Ureter (tissue), 1 donor: ENCODE results near the gene ARFGEF2. TPM values are rescaled to one million over a fixed set of nuclear protein-coding genes. Genes with fewer than 3 reads are reported as not detected.
A peak's percentile ranks its signal among the peaks of the same experiment; 100 is the strongest.

ENCODE experiments used
- DNase-seq: peaks from one replicate; pipeline ENCODE4 v3.0.0-alpha.2; 2020; ENCODE audit warnings: low spot score
- total RNA-seq: library from RNA; stranded (reverse); gene quantifications from one replicate; pipeline ENCODE4 v1.2.4, GENCODE V29; 2023
- donor health status: DM: yes; HTN: yes; CAD: no.

The ARFGEF2 gene
- total RNA-seq, 1 donor from 2014 or later: 52.1 TPM

GRCh38 chr20:48898896-48899530 lies 22.5 kb upstream of the ARFGEF2 start:
- no peak for DNase-seq

DNA sequence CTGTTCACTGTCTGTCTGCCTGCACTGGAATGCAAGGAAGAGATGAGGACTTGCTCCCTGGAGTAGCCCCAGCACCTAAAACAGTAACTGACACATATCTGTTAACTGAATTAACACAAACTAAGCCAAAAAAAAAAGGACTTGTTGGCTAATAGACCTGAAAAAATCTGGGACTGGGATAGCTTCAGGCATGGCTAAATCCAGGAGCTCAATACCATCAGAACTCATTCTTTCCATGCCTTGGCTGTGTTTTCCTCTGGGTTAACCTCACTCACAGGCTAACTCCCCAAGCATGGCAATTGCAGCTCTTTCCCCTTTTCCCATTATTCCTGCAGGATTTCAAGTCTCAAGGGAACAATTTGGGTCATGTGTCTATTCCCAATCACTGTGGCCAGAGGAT lies 21.6 kb upstream of the ARFGEF2 start:
- no peak for DNase-seq

DNA sequence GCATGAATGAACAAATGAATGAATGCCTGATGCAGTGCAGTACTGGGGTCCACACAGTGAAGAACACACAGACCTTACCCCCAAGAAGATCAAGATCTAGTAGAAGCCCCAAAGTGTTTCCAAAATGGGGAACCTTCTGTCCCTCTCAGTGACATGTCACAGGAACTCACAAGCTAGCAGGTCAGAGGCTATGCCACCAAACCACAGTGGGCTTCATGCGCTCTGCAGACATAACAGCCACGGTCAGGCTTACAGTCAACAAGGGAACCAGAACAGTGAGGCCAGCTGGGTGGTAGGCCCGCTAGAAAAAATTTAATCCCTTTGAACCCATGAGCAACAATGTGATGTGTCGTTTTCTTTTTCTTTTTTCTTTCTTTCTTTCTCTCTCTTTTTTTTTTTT lies 20.2 kb upstream of the ARFGEF2 start:
- DNase-seq: no peak

DNA sequence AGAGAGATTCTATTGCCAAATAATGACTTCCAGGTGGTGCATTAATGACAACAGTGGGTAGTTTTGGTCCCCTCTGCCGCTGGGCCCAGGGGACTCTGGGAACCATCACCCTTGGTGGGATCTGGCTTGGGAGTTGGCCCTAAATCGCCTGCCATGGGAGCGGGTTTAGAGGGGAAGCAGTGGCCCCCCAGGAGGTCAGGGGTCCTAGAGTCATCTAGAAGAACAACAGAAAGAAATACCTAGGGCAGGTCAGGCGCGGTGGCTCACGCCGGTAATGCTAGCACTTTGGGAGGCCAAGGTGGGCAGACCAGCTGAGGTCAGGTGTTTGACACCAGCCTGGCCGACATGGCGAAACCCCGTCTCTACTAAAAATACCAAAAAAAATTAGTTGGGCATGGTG lies 17.8 kb upstream of the ARFGEF2 start:
- no peak for DNase-seq

DNA sequence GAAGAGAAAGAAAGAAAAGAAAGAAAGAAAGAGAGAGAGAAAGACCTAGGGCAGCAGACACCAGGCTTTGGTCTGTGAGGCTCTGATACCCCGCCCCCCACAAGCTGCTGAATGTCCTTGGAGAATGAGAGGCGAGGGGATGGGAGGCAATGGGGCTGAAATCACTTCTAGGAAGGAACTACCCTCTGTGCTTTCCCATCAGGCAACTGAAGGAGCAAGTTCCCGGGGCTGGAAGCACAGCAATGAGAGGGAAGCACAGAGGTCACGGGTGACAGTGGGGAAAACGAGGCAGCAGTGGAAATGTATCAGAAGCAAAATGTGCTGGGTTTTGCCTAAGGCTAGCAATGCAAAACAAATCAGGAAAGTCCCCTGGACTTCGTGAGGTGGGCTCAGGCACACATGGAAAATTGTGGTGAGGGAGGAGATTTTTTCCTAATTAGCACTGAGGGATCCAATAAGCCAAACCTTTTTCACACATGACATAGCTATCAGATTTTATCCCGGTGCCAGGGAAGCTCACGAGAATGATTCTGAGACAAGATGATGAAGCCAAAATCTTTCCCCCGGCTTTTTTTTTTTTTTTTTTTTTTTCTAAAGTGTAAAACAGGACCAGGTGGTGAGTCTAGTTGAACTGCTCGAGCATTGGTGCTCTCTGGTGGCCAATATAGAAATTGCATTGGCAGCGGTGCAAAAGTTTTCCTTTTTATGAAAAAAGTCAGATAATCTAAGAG lies 16.8 kb upstream of the ARFGEF2 start:
- peak; percentile 59 for DNase-seq

GRCh38 chr20:48905297-48905647 lies 16.2 kb upstream of the ARFGEF2 start:
- no peak for DNase-seq

- no peak for DNase-seq
These were observed 15.2 kb upstream of the ARFGEF2 start for GRCh38 chr20:48906221-48906877.

DNA sequence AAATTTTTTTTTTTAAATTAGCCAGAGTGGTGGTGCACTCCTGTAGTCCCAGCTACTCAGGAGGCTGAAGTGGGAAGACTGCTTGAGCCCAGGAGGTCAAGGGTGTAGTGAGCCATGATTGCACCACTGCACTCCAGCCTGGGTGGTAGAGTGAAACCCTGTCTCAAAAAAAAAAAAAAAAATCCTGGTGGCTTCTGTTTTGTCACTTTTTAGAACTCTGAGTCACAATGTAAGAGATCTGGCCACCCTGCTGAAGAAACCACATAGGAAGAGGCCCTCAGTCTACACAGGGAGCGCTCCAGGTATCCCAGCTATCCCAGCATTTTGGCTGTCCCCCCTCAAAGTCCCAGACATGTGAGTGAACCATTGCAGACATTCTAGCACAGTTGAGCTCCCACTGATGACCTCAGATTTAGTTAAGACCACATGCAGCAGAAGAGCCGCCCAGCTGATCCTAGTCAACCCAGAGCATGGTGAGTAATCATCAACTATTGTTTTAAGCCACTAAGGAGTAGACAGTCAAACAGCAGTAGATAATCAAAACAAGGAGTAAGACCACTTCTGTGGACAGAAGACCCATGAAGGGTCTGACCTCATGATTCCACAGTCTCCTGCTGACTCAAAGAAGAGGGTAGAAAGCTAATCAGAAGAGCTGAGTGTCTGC lies 12.7 kb upstream of the ARFGEF2 start:
- no peak for DNase-seq

DNA sequence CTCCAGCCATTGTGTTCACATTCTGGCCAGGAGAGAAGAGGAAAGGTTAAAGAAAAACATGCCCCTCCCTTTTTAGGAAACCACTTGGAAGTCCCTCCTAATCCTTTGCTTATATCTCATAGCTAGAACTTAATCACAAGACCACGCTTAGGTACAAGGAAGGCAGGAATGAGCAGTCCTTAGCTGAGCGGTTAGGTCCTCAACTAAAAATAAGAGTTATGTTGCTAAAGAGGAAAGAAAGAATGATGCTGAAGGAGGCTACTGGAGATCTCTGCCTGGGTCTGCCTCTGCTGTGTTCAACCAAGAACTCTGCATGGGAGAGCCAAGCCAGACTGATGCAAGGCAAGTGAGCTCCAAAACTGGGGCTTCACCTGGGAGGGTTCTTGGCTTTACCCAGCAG lies 11.6 kb upstream of the ARFGEF2 start:
- DNase-seq: no peak

DNA sequence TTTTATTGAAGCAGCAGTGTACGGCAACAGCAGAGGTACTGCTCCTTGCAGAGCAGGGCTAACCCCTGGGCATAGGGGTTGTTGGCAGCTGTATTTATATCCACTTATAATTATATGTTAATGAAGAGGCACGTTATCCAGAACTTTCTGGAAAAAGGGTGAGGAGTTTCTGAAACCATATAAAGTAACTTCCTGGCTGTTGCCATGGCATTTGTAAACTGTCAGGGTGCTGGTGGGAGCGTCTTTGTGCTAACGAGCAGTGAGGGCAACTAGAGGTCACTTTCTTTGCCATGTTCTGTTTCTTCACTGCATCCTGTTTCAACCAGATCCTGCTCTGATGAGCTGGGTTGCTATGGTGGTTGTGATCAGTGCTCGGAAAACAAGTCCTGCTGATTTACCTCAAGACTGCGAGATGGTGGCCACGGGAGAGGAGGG lies 11.1 kb upstream of the ARFGEF2 start:
- no peak for DNase-seq

DNA sequence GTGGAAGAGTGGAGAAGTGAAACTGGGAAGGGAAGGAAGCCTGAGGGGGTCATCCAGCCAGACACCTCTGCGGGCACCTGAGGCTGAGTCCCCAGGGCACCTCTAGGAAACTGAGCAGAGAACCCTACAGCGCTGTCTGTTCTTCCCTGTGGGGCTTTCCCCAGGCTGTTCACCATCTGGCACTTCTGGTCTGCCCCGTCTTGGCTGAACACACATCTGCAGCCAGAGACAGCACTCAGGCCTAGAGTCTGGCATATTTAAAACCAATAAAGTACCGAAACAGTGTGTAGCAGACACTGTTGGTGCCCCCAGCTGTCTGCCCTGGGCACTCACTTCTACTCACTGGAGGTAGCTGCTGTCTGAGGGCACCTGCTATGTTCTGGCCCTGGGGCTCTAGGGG lies 9.4 kb upstream of the ARFGEF2 start:
- DNase-seq: no peak

DNA sequence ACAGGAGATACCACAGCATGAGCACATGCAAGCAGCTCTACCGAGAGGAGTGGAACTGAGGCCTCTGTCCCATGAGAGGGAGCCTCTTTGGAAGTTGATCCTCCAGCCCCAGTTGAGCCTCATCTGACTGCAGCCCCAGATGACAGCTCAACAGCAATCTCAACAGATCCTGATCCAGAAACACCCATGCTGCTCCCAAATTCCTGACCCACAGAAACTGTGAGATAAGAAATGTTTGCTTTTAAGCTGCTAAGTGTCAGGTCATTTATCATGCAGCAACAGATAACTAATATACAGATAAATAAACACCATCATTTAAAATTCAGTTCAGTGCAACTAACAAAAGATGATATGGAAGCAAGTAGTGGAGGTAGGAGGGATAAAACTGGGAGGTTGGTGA lies 4.8 kb upstream of the ARFGEF2 start:
- DNase-seq: no peak

GRCh38 chr20:48919336-48919881 lies 2.1 kb upstream of the ARFGEF2 start:
- no peak for DNase-seq

DNA sequence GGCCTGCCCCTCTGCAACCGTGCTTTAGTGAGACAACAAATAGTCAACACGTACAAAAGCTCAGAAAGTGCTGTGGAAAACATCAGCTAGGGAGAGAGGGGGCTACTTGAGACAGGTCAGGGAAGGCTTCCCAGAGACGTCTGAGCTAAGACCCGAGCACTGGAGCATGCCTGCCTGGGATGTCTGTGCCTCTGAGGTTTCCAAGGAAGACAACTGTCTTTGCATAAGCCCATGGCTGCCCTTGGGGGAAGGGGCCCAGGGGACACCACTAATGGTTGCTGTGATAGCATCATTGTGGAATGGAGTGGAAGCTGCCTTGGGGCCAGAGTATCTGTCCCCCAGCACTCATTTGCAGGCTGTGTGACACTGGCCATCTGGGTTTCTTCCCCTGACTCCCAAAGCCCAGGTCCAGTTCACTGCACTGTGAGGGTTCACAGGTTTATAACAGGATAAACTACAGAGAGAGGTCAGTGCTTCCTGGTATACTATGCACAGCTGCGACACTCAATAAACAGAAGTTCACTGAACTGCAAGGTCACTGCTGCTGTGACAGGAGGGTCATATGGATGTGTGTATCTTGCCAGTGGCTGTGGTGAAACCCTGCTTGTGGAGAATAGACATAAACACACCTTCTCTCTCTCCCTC lies 1.5 kb upstream of the ARFGEF2 start:
- DNase-seq: no peak

DNA sequence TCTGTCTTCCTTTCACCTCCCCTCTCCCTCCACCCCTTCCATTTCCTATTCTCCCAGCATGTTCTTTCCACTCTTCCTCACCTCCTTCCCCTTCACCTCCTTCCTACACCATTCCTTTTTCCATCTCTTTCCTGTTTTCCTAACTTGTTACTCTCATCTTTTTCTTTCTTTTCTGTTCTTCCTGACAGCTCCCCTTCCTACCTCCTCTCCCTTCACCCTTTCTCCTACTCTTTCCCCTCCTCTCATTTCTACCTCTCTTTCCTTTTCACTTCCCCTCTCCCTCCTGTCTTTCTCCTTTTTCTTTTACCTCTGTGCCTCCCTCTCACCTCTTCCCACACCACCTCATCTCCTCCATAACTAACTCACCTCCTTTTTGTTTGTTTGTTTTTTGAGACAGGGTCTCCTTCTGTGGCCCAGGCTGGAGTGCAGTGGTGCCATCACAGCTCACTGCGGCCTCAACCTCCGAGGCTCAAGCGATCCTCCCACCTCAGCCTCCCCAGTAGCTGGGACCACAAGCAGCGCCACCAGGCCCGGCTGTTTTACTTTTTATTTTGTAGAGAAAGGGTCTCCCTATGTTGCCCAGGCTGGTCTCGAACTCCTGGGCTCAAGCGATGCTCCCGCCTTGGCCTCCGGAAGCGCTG lies 864 bp upstream of the ARFGEF2 start:
- DNase-seq: no peak

DNA sequence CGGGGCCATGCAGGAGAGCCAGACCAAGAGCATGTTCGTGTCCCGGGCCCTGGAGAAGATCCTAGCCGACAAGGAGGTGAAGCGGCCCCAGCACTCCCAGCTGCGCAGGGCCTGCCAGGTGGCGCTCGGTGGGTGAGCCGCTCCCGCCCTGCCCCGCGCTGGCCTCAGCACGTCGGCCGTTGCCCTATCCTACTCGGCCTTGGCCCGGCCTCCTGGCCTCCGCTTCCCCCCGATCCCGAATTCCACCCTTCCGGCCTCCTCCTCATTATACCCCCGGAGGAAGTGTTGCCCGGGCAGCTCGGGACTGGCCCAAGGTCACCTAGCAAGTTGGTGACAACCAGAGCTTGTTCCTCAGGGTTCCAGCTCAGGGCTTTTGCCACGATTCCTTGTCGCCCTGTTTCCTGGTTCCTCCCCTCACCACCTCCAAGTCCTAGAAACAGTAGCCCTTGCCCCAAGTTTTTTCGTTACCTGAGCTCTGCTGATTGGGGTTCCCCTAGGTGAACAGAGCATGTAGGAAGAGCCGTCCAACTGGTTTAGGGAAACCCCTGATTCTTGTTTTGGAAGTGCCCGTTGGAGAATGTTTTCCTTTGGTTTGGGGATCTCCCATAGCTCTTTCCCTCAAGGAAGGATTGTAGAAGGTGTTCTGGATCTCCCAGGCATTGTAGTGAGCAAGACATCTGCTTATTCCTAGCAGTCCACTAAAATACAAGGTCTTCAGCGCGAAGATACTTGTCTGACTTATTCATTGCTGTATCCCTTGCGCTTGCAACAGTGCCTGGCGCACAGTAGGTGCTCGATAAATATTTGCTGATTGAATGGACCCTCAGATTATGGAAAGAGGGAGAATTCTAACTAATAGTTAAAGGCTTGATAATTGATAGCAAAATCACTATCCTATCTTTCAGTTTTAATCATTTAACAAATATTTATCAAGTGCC lies 641 bp downstream of the ARFGEF2 start:
- peak; percentile 72 for DNase-seq

- DNase-seq: no peak
These were observed 1.7 kb downstream of the ARFGEF2 start for GRCh38 chr20:48923149-48923718.

DNA sequence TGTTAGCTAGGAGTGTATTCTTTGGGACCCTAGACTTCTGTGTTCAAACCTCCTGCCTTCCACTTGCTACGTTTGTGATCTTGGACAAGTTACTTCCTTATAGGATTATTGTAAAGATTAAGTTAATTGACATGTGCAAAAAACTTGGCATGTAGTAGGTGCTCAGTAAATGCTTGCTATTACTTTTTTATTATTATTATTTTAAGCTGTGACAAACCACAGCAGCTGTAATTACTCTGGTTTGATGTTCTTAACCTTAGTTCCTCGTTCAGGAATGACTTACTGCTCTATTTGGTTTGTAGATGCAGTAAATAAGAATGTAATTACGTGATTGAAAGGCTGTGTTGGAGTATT lies 3.2 kb downstream of the ARFGEF2 start:
- DNase-seq: no peak

- DNase-seq: no peak
These were observed 4.8 kb downstream of the ARFGEF2 start for GRCh38 chr20:48926267-48926666.

- no peak for DNase-seq
These were observed 5.3 kb downstream of the ARFGEF2 start for GRCh38 chr20:48926821-48927220.
